Measurements from ENCODE around the gene FAM47E. TPM values are rescaled to one million over a fixed set of nuclear protein-coding genes. Genes with fewer than 3 reads are reported as not detected.

The FAM47E gene
- total RNA-seq, 1 experiment from 2014 or later: 2.0 TPM

DNA sequence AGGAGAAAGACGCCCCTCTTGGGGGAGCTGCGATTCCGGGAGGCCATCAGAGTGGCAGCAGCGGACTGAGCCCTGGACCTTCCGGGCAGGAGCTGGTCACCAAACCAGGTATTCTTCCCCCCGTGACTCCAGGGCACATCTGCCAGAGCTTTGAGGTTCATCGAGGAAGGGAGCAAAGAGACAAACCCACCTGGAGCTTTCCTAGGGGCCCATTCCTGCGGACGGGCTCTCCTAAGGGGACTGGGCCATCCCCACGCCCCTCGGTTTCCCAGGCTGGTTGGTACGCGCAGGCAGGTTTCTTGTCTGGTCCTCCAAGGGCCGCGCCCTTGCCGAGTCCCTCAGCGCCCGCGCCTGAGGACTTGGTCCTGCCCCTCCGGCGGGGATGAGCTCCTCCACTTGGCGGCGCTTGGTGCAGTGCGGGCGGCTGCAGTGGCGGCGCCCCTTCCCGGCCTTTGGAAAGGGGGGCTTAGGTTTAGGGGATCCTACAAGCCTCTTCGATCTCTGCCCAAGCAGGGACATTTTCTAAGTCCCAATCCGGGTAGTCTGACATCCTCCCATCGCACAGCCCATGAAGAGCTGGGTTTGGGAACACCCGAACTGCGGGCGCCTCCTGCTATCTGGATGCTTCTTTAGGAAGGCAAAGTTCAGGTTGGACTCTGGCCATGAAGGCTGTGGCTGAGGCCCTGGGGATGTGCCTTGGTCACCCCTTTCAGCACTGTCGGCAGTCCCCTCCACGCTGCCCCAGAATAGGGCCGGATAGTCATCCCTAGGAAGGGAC lies 55.5 kb downstream of the FAM47E start:
- no peak overlapping the region for H3K27ac Mint-ChIP-seq
- no peak overlapping the region for H3K9ac ChIP-seq (ENCODE audit: extremely low read depth, insufficient read length, low read length)

More for the DNA sequence above, 55.5 kb downstream of the FAM47E start:
- Mint-ChIP-seq H3K9me3 (no peaks in the 10 kb centered on the region; a peak in 1 of 5 replicates), H3K36me3 (ENCODE audit: insufficient read depth in 1 of 3, low read depth in 3 of 3) (peaks cover 6 to 15% (median 12%) of the 10 kb centered on the region in 3 experiments; a peak in 5 of 7 replicates), H3K27me3 (ENCODE audit: low read depth) (peaks cover 17% of the 10 kb centered on the region), H3K4me1 (peaks cover 6 to 20% of the 10 kb centered on the region in 2 experiments), H3K4me3 (peak overlapping the region; percentile 86 to 89)
- Histone ChIP-seq H3K9me3 (ENCODE audit: control insufficient read depth, low read depth, low read length) (no peaks in the 10 kb centered on the region), H3K4me2 (ENCODE audit: insufficient read depth, insufficient read length, low read length) (peak overlapping the region; percentile 80), H3K4me1 (ENCODE audit: insufficient read depth, low read length) (peaks cover 1% of the 10 kb centered on the region; the same call in 1 of the 2 replicates), H2BK120ac (ENCODE audit: low read depth, low read length, poor library complexity, severe bottlenecking) (no peak overlapping the region), H3K4ac (ENCODE audit: low read depth, low read length) (no peak overlapping the region), H4K5ac (ENCODE audit: insufficient read length, low read depth, low read length) (no peak overlapping the region), H4K91ac (ENCODE audit: insufficient read length, low read depth, low read length) (no peak overlapping the region), H3K23ac (ENCODE audit: insufficient read length, low read depth, low read length) (no peak overlapping the region), H3K23me2 (ENCODE audit: insufficient read length, low read depth, low read length, poor library complexity, severe bottlenecking) (peaks cover 15% of the 10 kb centered on the region), H2BK5ac (ENCODE audit: insufficient read length, low read length) (no peak overlapping the region), H2BK12ac (ENCODE audit: insufficient read length, low read depth, low read length) (no peak overlapping the region), H3K79me1 (ENCODE audit: insufficient read depth, low read depth, low read length, poor library complexity, severe bottlenecking) (no peaks in the 10 kb centered on the region), H3K27ac (ENCODE audit: insufficient read length, low read depth, low read length) (no peak overlapping the region), H4K20me1 (ENCODE audit: control insufficient read depth, insufficient read depth, insufficient read length) (no peaks in the 10 kb centered on the region), H3K18ac (ENCODE audit: insufficient read length, low read depth, low read length) (no peak overlapping the region), H2BK15ac (ENCODE audit: low read depth, low read length) (no peak overlapping the region), H2AK5ac (ENCODE audit: insufficient read length, low read length) (no peak overlapping the region), H2BK20ac (ENCODE audit: low read depth, low read length, poor library complexity, severe bottlenecking) (no peak overlapping the region), H3K27me3 (ENCODE audit: insufficient read depth, low read length) (peaks cover 4% of the 10 kb centered on the region; the same call in 1 of the 2 replicates), H3T11ph (ENCODE audit: low read length) (no peak overlapping the region), H2AFZ (ENCODE audit: low read length) (no peak overlapping the region), H4K8ac (replicated peaks; ENCODE audit: insufficient read length, low read depth, low read length) (no peak overlapping the region), H3K14ac (ENCODE audit: insufficient read depth, low read length) (no peak overlapping the region; the same call in 1 of the 2 replicates), H3K56ac (ENCODE audit: insufficient read length, low read depth, low read length) (no peak overlapping the region), H3K79me2 (ENCODE audit: insufficient read depth, low read length) (no peaks in the 10 kb centered on the region)
- peak; percentile 70 for DNase-seq
- TF ChIP-seq, protein P1, sequence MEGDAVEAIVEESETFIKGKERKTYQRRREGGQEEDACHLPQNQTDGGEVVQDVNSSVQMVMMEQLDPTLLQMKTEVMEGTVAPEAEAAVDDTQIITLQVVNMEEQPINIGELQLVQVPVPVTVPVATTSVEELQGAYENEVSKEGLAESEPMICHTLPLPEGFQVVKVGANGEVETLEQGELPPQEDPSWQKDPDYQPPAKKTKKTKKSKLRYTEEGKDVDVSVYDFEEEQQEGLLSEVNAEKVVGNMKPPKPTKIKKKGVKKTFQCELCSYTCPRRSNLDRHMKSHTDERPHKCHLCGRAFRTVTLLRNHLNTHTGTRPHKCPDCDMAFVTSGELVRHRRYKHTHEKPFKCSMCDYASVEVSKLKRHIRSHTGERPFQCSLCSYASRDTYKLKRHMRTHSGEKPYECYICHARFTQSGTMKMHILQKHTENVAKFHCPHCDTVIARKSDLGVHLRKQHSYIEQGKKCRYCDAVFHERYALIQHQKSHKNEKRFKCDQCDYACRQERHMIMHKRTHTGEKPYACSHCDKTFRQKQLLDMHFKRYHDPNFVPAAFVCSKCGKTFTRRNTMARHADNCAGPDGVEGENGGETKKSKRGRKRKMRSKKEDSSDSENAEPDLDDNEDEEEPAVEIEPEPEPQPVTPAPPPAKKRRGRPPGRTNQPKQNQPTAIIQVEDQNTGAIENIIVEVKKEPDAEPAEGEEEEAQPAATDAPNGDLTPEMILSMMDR (conservative IDR thresholded peaks at IDR 0.05): peak; percentile 48; the same call in 2 of the 3 replicates
- no CpG with 5 or more reads among the region's 37 CpGs for WGBS (ENCODE audit: extremely low coverage, insufficient read length, low lambda C conversion rate)

Data from H9 (cell line).